GM18870 (cell line): ENCODE results near the gene HSFX2.
"Not testable (repeated sequence)": the region's sequence is repeated elsewhere in the genome, so short reads cannot be mapped to it uniquely, and the experiment has no call there.

Experiments used
- ATAC-seq: cut with Tn5 transposase; IDR thresholded peaks from one replicate; pipeline ENCODE4 v1.9.1; 2021; ENCODE audit warnings: moderate library complexity; ENCODE audit not compliant: unreplicated experiment

HSFX2 gene

GRCh38 chrX:149595214-149595613 is at the start of gene HSFX2:
Gene HSFX2, minus strand, starts transcription at chrX:149595314. Its CDS starts 614 bp downstream, at chrX:149594700.
- ATAC-seq, result not testable (repeated sequence)

- ATAC-seq, result no peak
These were observed 48.4 kb upstream of the HSFX2 start for GRCh38 chrX:149643496-149643895.

GRCh38 chrX:149641835-149642234 is 46.7 kb upstream of the HSFX2 start:
- ATAC-seq, result no peak

GRCh38 chrX:149641432-149641831 is 46.3 kb upstream of the HSFX2 start:
- no peak for ATAC-seq

- no peak for ATAC-seq
These were observed 44.5 kb upstream of the HSFX2 start for GRCh38 chrX:149639568-149639967.

- no peak for ATAC-seq
These were observed 43.7 kb upstream of the HSFX2 start for GRCh38 chrX:149638860-149639259.

- ATAC-seq, result no peak
These were observed 38.4 kb upstream of the HSFX2 start for GRCh38 chrX:149633511-149633910.

GRCh38 chrX:149631234-149632165 is 36.4 kb upstream of the HSFX2 start, which contains the start of gene TMEM185A:
Gene TMEM185A, minus strand, starts transcription at chrX:149631792. Its CDS starts 212 bp downstream, at chrX:149631580.
- peak; percentile 52 for ATAC-seq

- ATAC-seq, result peak; percentile 14
These were observed 35.6 kb upstream of the HSFX2 start for GRCh38 chrX:149630681-149631233.

GRCh38 chrX:149629730-149630387 is 34.7 kb upstream of the HSFX2 start:
- no peak for ATAC-seq

- no peak for ATAC-seq
These were observed 33.7 kb upstream of the HSFX2 start for GRCh38 chrX:149628768-149629167.

- no peak for ATAC-seq
These were observed 33.2 kb upstream of the HSFX2 start for GRCh38 chrX:149628280-149628679.

- not testable (repeated sequence) for ATAC-seq
These were observed 31.7 kb upstream of the HSFX2 start for GRCh38 chrX:149626829-149627228.

GRCh38 chrX:149619662-149620061 is 24.5 kb upstream of the HSFX2 start:
- ATAC-seq, result not testable (repeated sequence)

GRCh38 chrX:149618871-149619270 is 23.8 kb upstream of the HSFX2 start:
- ATAC-seq, result no peak

GRCh38 chrX:149611623-149612175 is 16.6 kb upstream of the HSFX2 start:
- no peak for ATAC-seq

GRCh38 chrX:149610511-149610910 is 15.4 kb upstream of the HSFX2 start:
- no peak for ATAC-seq

- no peak for ATAC-seq
These were observed 12.6 kb upstream of the HSFX2 start for GRCh38 chrX:149607699-149608098.

GRCh38 chrX:149605248-149605885 is 10.3 kb upstream of the HSFX2 start:
- ATAC-seq, result not testable (repeated sequence)

GRCh38 chrX:149598603-149599002 is 3.5 kb upstream of the HSFX2 start:
- ATAC-seq, result not testable (repeated sequence)

- not testable (repeated sequence) for ATAC-seq
These were observed 829 bp upstream of the HSFX2 start for GRCh38 chrX:149595943-149596342.
